Retina (tissue), 1 donor: ENCODE results near the gene ERLIN1.
A peak's percentile ranks its signal among the peaks of the same experiment; 100 is the strongest.

Experiments used
- DNase-seq: peaks from one replicate; pipeline ENCODE4 v3.0.0-alpha.2; 2016

The ERLIN1 gene

DNA sequence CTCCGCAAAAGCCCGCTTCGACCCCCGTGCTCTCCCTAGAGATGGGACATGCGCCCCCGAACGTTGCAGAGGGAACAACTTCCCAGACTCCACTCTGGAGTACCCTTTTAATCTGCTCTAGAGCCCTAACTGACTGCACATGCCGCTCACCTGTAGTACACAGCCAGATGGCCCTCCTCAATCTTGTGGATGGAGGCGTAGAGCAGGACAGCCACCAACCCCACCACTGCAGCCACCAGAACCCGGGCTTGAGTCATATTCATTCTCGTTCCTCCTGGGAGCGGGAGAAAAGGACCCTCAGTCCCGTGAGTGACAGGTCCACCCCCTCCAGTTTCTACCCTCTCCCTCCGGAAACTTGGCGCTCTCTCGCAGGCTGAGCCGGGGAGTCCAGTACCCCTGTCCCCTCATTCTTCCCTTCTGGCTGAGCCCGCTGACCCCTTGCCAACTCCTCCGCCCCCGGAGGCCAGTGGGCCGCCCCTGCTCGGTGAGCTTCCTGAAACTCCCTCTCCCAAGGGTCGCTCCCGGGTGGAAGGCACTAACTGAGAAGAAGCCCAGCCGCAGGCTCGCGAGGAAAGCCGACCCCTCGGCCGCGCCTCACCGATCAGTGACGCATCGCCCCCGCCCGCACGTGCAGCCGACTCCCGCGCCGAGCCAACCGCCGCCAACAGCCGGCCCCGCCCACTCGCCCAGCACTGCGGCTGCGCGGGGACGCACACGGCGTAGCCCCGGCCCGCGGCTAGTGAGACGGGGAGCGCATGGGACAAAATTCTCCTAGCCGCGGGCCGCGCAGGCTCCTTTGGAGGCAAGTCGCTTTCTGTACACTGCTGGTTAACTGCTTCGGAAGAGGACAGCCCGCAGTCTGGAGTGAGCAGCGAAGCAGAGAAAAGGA is at the start of gene ERLIN1:
Gene ERLIN1 (minus strand): TSS at position 666 of the 889 bp plus-strand sequence. CDS start 403 bp downstream, at position 263.
- peak; percentile 96 for DNase-seq

DNA sequence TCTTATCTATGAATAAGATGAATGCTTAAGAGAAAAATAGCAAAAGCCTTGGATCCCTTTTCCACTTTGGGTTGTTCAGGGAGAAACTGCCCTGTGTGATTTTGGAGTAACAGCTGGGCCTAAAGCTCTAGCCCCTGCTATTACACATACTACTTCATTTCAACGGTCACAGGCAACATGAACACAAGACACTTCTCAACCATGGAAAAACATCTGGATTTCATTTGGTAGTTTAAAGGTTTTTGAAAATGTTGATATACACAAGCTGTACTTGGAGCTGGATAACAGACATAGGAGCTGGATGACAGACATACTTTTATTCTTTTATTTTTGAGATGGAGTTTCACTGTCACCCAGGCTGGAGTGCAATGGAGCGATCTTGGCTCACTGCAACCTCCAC is 46.3 kb upstream of the ERLIN1 start:
- no peak for DNase-seq

DNA sequence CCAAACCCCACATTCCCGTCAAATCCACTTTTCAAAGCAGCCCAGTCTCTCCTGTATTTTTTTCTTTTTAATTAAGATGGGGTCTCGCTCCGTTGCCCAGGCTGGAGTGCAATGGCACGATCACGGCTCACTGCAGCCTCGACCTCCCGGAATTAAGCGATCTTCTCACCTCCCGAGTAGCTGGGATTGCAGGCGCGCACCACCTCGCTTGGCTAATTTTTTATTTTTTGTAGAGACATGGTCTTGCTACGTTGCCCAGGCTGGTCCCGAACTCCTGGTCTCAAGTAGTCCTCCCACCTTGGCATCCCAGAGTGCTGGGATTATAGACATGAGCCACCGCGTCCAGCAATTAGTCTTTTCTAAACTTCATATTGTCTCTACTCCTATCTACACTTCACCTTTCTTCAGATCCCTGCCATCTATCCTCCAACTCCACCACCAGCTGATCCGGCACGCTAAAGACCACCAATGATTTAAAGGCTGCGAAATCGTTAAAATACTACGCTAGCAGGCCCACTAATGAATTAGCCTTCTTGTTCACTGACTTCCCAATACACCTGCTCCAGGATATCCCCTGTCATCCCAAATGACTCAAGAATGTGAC is 44.1 kb upstream of the ERLIN1 start:
- no peak for DNase-seq

DNA sequence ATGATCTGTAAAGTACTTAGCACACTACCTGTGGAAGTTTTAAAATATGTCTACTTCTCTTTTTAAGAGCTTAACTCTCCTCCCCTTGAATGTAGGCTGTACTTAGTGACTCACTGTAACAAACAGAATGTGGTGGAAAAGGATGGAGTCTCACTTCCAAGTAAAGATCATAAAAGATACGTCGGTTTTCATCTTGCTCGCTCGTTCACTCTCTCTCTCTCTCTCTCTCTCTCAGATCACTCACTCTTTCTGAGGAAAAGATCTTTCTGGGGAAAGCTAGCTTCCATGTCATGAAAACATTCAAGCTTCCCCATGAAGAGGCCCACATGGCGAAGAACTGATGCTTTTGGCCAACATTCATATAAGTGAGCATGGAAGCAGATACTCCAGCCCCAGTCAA is 38.0 kb upstream of the ERLIN1 start:
- DNase-seq, result no peak

DNA sequence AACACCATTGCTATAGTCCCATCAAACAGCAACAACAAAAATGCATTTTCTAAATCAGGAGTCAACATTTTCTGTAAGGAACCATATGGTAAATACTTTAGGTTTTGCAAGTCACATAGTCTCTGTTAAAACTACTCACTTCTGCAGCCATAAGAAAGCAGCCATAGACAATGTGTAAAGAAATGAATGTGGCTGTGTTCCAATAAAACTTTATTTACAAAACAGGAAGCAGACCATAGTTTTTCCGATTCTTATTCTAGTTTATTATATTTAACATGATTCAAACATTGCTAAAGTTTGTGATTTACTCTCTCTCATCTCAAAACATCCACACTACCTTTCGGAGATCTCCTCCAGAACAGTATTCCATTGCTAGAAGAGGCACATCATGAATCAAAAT is 36.7 kb upstream of the ERLIN1 start:
- no peak for DNase-seq

DNA sequence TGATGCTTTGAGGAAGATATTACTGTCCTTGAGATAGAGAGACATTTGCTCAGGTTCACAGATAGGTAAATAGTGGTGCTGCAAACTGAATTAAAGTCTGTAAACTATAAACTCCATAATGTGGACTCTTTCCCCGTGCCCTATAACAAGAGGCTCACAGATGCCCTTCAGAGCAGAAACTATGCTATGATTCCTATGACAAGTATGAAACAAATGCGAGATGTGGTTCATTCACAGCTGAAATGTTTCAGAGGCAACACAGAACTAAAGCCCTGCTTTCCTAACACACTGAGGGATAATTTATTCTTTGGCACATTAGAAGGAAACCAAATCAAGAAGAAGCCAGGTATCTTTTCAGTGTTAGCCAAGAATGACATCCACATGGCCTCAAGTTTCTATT is 30.2 kb upstream of the ERLIN1 start:
- no peak for DNase-seq

DNA sequence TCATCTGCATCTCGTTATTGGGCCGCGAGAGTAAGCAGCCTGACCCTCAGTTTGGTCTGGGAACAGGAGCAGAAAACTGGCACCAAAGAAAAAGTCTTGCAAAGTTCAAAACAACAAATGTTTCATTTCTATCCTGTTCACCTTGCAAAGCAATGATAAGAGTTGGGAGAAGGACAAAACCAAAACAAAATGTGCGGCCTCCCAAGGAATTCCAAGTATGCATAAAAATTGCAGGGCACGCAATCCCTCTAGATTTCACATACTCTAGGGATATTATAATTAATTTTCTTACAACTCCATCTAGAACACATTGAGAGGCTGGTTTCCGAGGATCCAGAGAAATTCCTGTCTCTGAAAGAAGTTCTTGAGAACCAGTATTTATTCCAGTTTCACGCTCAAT is 23.5 kb upstream of the ERLIN1 start:
- no peak for DNase-seq

DNA sequence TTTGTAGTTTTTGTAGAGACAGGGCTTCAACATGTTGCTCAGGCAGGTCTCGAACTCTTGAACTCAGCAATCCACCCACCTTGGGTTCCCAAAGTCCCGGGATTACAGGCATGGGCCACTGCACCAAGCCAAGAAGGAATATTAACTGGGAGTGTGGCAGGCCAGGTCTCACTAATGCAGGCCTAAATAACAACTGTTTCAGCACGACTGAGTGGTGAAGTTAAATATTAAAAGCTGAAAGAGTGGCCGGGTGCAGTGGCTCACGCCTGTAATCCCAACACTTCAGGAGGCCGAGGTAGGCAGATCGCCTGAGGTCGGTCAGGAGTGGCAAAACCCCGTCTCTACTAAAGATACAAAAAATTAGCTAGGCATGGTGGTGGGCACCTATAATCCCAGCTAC is 22.4 kb upstream of the ERLIN1 start:
- DNase-seq, result no peak

DNA sequence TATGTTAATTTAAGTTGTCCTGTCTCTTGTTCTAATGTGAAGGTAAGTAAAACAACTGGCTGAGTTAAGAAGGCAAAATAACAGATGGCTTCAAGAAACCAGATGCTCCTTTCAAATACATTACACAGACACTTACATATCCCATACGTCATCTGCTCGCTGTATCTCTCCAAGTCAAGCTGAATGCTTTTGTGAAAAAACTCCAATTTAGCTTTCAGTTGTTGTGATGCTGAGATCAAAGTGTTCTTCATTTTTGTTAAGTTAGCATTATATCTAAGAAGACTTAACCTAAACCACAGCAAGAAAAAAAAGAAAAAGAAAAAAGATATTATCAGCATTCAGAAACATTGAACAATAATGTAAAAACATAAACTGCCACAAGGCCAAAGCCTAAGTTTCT is 18.5 kb upstream of the ERLIN1 start:
- no peak for DNase-seq

DNA sequence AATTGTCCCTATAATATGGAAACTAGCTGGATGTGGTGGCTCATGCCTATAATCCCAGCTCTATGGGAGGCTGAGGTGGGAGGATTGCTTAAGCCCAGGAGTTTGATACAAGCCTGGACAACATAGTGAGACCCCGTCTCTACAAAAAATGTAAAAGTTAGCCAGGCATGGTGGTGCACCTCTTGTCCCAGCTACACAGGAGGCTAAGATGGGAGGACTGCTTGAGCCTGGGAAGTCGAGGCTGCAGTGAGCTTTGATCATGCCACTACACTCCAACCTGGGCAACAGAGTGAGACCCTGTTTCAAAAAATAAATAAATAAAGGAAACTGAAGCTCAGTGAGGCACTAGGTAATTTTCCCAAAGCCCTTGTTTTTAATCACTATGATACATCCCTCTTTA is 15.7 kb upstream of the ERLIN1 start:
- no peak for DNase-seq

DNA sequence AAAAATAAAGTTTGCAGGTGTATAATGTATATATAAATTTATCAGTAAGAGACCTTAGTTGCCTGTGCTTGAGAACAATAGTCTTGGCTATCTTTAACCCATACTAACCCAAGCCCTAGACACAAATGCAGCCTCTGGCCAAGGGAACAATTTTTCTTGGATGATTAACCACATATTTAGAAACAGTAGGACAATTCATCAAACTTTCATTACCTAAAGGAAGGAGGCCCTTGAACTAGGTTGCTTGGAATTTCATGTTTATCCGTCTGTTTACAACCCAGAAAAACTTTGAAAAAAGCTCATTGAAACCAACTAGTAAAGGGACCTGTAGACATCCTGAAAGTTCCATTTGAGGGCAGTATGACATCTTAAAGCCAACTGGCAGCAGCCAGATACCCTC is 8.9 kb upstream of the ERLIN1 start:
- no peak for DNase-seq

DNA sequence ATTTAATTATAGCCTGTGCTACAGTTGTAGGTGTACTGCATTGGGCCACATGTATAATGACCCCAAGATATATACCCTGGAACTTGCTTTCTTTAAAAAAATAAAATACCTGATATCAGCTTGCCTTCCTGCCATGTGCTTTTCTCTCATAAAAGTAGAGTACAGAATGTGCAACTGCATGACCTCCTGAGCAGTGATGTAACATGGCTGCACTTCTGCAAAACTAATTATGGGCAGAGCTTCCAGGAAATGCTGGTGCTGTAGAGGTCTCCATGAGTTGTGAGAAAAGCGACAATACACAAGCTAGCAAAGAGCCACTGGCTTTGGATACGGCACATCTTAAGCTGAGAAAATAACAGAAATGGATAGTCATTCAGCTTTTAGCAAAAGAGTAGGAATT is 6.5 kb upstream of the ERLIN1 start:
- no peak for DNase-seq

DNA sequence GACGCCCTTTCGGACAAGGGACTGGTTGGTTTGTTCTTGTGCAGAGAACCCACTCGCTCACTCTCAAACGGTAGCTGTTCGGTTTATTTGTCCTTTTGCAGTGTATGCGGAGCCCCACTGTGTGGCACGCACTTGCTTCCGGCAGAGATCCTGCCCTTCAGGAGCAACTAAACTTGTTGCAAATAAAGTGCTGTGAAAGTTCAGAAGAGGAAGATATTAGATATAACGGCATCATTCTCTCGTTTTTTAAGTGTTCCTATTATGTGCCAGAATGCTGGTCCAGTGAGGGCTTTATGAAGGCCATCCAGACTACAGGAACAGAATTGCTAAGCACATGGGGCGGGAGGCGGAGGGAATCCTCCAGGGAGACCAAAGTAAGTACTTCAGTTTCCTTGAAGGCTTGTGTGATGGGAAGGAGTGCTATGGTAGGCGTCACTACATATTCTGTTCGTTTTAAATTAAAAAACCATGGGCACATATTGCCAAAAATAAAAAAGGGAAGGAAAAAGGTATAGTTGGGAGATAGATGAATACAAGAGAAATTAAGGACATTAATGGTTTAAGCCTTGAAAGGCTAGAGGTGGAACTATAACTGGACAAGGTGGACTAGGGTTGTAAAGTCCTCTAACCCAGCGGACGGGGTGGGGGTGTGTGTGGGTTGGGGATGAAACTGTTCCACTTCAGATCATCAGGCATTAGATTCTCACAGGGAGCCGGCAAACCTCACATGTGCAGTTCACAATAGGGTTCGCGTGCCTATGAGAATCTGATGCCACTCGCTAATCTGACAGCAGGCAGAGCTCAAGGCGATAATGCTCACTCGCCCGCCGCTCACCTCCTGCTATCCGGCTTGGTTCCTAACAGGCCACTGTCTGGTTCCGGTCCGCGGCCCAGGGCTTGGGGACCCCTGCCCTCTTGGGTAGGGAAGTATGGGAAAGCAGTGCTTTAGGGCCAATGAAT is 704 bp upstream of the ERLIN1 start:
- DNase-seq, result no peak

DNA sequence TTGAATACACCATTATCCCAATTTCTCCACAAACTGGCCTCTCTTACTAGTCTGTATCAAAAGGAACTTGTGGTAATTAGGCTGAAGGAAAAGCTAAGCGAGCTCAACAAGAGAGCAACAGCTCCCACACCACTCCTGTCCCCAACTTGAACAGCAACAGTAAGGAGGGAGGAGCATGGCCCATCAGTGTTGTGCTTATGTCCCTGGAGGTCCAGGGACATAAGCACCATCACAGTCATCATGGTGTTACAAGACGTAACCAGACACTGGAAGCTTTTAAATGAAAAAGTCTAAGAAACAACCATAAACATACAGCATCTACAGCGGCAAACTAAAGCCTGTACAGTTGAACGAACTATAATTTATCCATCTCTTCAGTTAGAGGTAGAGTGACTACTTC is 989 bp downstream of the ERLIN1 start:
- peak; percentile 42 for DNase-seq

DNA sequence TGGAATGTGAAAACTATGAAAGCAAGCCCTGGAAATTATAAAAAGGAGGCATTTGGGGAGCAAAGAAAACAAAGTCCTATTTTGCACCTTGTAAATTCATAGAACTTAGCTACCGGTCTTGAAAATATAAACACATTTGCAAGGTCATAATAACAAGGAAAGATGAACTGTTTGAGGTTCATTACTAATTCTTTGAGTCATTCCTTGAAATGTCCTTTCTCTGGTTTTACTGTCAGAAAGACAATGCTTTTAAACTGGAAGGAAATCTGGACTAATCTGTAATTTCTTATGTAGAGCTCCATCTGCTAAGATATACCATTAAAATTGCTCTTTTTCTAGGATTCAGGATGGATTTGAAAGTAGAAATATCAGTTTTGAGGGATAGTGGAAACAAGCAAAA is 1.4 kb downstream of the ERLIN1 start:
- no peak for DNase-seq

DNA sequence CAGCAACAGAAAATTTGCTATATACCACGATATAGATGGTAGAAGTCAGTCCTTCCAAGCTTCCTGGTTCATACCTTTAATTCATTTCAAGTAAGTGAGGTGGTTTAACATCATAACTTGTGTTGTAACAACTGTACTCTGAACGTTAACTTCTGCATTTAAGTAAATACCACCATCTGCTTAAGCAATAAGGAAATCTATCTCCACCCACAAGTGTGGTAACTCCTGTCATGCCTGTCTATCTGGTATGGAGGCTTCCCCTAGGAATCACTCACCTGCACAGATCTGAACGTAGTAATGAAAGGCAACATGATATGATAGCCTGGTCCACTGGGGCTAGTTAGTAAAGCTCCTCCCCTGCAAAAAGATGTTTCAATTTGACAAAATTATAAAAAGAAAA is 2.3 kb downstream of the ERLIN1 start:
- no peak for DNase-seq

DNA sequence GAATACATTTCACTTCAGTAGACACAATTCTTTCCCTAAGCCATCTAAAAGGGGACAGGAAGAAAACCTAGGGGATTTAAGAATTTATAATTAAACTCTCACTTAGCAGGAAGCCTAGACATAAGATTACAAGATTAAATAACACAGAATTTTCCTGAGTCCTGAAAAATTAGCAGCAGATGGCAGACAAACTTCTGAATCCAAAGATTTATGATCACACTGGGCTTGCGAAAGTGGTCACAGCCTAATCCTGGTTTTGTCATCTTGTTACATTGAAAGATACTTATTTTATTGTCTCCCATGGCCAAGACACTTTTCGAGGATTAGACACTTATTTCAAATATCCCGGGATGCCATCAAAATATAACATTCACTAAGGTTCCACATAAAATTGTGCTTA is 2.9 kb downstream of the ERLIN1 start:
- DNase-seq, result no peak

DNA sequence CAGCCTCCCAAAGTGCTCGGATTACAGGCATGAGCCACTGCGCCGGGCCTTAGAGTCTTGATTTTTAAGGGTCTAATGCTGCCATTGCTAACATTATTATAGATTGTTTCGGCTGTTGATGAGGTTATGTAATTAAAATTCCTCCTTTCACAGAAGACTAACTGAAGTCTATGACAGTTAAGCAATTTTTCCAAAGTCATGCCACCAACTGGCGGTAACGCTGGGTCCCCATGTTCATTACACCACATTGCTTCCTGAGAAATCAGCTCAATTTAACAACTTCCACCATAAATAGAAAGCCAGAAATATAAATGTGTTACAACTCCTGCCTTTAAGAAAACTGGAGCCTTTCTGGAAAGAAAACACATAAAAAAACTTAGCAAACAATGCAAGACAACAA is 3.5 kb downstream of the ERLIN1 start:
- no peak for DNase-seq

DNA sequence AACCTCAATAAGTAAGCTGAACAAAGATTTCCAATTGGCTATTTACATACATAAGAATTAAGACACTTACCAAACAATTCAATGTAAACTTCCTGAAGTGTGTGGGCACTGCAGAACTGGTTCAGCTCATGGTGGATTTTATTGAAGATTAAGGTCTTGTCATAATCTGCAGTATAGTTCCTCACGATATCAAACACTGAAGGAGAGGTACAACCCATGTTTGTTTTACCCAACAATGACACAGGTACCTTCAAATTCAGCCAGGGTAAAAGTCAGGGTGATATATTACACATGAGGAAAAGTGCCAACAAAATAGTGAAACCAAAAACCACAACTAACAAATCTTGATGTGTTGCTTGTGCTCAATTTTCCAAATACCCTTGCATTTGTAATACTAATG is 10.0 kb downstream of the ERLIN1 start:
- no peak for DNase-seq

DNA sequence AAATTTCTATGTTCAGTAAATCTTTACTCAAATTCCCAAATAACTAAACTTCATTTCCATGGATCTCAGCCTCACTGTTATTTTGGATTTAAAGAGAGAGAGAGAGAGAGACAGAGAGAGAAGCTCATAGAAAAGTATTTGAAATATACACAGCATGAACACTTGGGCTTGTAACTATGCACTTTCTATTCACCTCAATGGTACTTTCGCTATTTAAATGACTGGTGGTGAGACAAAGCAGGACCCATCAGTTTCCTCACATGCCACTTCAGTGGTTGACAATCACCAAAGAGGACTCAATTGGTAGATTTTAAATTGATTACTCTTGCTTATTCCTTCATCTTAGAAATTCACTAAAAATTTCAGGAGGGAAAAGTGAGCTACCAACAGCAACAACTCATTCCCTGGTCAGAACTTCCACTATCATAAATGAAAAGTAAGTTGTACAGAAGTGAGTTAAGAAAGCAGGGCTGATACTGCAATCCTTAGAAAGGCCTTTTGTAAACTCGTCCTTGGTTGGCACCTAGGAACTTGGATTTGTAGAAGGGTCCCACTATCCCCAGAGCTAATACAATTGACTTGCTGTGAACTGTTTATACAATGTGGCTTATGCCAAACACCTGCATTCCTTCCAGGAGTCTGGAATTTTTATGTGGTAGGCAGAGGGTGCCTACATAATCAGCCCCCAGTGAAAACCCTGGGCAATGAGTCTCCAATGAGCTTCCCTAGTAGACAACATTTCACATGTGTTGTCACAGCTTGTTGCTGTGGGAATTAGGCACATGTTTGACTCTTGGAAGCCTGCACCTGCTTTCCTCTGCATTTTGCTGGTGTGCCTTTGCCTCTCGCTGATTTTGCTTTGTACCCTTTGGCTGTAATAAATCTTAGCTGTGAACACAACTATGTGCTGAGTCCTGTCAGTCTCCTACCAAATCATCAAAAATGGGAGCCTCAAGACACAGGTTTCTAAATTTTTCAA is 10.8 kb downstream of the ERLIN1 start:
- DNase-seq, result no peak

DNA sequence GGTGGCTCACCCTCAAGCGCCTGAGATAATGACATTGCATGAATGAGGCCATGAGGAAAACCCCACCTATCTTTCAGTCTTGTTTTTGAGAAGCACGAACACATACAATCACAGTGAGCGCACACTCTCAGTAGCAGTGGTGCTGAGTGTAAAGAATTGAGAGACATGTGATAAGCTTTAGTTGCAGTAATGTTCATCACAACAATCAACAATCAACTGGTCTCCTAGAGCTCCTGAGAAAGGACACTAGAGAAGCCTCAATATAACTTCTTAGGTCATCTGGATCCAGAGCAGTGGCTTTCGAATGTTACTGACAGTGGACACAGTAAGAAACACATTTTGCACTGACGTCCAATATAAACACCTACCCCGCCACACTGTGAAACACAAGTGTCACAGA is 12.8 kb downstream of the ERLIN1 start:
- no peak for DNase-seq

DNA sequence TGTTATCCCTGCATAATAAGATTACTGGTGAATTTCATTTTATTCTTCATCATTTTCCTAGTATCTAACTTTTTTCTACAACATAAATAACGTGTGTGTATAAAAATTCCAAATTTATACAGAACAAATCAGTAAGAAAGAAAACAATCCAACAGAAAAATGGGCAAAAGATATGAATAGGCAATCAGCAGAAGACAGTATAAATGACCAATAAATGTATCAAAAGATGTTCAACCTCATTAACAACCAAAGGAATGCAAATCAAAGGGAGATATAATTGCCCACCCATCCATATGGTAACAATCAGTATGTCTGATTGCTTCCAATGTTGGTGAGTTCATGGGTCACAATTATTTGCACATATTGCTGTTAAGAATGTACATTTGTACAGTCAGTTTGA is 13.5 kb downstream of the ERLIN1 start:
- no peak for DNase-seq
